Measurements from ENCODE around the gene PROX1.

Gene PROX1

DNA sequence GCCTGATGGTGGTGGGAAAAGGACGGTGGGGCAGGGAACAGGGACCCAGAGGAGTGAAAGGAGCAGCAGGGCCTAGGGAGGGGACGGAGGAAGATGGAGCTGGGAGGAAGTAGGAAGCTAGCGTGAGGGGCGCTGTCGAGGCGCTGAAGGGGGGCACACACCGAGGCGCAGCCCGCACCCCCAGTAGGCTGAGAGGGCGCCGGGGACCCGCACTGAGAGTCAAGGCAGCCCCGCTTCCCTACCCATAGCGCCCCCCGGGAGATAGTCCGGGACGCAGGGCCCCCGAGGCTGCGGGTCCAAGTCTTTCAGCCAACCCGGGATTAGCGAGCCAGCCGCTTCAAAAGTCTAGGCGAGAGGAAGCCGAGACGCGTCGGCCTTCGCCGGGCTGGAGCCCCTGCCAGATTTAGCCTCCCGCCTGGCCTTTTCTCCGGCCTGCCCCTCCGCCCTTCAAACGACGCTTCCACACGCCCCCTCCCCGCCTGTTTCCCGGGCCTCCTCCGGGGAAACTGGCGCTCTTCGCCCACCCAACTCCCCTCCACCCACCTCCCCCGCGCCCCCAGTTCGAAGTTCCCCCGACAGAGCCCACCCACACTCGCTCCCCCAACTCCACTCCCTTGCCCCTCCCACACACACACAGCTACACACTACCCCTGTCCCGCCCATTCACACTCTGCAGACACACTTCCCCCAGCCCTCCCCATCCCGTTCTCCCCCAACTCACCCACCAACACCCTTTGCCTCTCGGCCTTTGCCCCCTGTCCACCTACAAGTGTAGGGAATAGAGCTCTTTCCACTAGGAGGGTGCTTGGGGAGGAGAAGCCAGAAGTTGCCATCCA lies 7.8 kb upstream of the PROX1 start:
- in situ Hi-C loops (cut with MboI; ENCODE audit: low sequenced_read_pairs): no loop called here

DNA sequence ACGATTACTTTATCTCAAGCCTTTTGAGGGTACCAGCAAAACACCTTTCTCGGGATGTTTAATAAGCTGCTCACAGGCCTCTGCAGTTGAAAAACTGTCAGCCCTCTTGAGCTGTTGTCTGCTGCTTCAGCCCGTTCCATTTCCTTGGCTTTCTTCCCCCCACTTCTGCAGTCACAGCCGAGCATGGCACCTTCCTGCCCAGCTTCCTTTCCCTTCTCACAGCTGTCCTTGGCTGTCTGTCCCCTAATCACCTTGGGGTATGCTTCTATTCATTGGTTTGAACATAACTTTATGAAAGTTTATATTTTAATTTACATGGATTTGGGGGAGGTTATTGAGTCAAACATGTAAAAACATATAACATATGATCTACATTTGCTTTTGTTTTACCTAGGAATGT lies 6.9 kb upstream of the PROX1 start:
- in situ Hi-C loops (cut with MboI; ENCODE audit: low sequenced_read_pairs): no loop called here

DNA sequence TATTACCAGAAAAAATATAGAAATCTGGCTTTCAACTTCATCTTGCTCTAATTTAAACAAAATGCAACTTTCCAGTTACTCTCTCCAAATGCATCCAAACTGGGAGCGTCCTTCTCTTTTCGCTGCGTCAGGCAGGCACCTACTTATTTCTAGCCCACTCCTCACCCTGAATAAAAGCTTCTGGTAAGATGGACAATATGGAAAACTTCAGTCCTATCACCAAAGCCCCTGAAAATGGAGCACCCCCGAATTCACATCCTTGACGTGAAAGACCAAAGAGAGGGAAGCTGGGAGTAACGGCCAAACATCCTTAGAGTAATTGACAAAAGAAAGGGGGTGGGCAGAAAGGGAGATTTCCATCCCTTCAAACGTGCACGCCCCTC lies 5.5 kb upstream of the PROX1 start:
- in situ Hi-C loops (cut with MboI; ENCODE audit: low sequenced_read_pairs): no loop called here

DNA sequence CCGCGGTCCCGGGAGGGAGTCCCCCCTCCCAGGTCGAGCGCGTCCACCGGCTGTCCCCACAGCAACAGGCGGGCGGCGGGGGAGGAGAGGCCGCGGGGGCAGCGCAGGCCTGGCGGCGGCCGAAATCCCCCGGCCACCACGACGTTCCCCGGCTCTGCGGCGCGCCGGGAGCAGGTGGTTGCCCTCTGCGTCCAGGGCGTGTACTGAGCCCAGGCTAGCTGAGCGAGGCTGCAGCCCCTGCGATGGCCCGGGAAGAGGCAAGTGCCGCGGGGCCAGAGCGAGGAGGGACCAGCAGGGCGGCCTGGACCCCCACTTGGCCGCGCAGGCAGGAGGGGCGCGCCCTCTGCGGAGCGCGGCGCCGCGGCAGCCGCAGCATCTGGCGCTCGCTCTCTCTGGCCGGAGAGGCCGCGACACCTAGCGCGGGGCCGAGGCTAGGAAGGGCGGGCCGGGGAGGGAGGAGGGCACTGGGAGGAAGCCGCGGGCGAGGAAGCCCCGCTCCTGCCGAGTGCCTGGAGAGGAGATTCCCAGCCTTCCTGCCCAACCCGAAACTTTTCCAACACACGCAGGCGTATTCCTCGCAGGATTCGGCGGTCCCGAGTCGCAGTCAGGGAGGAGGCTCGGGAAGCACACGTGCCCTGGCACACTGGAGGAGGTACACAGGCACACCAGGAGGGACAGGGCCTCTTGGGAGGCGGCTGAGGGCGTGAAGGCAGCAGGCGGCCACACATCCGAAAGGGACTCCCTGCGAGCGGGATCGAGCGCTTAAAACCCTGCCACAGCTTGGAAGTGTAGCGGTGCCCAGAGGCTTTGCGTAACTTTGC lies 4.9 kb upstream of the PROX1 start:
- in situ Hi-C loops (cut with MboI; ENCODE audit: low sequenced_read_pairs): no loop called here

DNA sequence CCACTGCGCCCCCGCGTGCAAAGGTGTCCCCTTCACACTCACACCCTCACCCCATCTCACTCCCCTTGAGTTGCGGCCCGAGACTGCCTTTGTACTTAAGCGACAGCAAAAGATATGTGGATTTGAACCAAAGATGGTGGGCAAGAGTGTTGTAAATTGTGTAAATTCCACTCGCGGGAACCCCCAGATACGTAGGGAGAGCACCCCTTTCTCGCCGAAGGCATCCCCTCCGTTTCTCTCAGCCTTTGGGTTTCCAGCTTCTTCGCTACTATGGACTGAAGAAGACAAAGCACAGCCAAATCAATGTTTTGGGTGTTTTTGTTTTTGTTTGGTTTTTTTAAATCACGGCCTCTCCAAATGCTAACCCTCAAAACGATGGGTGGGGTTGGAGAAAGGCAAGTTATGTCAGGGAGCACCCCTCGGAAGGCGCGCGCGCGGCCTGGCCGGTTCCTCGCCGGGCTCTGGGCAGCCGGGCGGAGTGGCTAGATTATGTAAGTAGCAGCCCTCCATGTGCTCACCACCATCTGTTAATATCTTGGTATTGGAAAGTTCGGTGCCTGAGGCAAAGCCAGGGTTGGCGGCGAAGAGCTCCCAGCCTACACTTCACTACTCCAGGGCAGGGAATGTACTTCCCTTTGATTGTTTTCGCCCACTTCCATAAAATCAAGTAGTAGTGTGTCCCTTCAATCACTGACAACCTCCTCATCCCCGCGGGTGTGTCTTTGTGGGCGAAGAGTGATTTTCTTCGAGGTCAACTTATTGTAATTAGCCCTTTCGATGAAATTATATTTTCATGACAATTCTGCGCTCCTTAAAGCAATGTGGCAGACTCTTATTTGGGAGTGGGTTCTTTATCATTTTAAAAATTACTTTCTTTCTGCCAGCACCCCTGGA lies 4.0 kb upstream of the PROX1 start:
- in situ Hi-C loops (cut with MboI; ENCODE audit: low sequenced_read_pairs): no loop called here

DNA sequence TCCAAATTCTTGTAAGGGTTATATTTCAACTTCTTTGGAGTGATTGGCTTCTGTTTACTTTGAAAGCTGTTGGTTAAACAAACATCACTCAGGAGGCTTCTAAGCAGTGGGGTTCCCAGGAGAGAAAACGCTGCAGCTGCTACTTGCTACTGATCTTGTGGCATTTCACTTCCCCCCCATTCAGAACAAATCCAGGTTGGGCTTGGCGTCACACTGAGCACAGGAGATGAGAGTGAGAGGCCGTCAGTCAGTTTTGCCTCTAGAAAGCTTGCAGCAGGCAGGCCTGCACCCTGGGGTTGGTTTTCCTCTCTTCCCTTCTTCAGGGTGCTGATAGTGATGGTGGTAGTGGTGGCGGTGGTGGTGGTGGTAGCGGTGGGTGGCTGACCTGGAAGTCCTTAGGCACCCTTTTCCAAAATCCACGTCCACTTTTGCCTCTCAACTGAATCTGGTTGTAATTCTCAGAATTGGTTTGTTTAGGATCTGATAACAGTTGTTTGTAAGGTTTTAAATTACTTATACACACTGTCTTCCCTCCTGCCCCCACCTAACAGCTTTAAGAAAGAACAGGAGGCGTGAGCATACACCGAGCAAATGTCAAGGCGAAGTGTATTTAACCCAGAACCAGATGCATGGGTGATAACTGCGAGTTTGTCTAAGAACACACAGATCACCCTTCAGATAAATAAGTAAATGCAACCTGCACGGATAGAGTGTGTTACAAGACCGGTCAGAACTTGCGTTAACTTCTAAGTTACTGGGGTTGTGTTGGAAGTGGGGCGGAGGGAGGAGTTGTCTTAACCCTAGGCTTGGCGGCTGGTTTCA lies 3.2 kb upstream of the PROX1 start:
- in situ Hi-C loops (cut with MboI; ENCODE audit: low sequenced_read_pairs): no loop called here

DNA sequence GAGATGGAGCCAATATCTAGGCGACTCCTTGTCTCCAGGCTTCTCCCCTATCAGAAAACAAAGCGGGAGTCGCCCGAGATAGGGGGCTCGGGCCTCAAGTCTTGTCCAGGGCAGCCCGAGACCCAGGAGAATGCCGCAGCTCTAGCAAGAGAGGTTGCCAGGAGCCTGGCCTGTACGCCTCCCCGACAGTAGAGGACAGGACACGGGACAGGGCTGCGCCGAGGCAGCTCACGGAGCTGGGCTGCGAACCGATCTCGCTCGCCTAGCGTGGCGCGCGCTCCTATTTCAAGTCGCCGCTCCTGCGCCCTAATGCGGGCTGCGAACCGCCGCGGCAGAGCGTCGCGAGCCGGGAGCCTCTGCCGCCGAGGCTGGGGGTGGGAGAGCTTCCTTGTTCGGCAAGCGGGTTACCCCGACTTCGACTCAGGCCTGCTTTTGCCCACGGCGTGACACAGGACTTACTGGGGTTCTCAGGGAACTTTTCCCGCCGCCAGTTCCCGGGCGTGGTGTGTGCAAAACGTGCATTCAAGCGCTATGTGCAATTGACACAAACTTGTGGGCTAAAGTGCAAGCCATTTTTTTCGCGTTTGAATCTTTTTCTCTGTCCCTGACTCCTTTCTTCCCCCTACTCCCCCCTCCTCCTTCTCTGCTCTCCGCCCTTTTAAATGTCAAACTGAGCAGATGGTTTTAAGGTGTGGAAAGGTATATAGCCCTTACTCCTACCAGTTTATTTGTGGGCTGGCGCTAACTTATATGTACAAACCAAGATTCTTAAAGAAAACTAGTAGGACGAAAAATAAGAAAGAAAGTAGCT lies 2.4 kb upstream of the PROX1 start:
- in situ Hi-C loops (cut with MboI; ENCODE audit: low sequenced_read_pairs): no loop called here

DNA sequence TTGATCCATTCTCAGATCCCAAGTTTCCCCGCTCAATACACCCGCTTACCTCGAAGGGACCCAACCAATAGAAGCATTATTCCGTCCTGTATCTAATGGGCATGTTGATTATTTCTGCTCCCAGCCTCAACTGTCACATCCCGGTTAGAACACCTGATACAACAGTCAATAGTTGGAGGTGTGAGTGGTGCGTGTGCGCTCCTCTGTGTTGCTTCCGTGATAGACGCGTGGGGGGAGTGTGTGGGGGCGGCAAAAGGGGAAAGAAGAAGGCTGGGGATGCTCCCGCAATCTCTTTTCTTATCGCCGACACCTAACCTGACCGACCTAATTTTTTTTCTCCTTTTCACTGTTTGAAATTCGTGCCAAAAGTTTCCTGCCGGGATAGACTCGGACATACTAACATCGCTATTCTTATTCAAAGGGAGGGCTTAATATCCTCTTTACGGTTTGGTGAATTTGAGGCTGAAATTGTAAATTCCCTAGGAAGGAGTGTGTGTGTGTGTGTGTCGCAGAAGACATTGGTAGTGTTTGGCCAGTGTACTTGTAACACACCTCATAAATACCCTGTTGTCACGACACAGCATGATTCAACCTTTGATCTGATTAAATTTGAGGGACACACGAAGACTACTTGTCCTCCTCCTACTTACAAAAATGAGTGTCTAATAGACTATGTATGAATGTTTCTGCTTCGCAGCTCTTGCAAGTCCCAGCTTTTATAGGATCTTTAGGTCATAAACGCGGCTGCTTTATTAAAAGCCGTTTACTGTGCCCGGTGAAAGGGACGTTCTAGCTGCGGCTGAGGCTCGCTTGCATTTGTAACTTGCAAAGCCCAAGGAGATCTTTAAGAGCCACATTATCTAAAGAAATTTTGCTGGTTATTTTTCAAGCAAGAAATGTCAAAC lies 1.5 kb upstream of the PROX1 start:
- in situ Hi-C loops (cut with MboI; ENCODE audit: low sequenced_read_pairs): no loop called here

DNA sequence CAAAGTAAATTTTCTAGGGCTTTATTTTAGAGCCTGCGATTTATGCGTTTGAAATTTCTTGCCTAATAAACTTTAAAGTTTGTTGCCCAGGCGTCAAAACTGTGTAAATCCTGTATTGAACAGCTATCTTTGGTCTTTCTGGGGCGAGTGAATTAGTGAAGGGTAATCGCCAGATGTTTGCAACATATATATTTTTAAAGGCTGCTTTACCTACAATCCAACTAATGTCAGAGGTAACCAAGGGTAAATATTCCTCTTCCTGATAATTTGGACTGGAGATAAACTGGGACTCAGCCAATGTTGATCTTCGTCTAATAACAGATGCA lies 885 bp upstream of the PROX1 start:
- in situ Hi-C loops (cut with MboI; ENCODE audit: low sequenced_read_pairs): no loop called here

DNA sequence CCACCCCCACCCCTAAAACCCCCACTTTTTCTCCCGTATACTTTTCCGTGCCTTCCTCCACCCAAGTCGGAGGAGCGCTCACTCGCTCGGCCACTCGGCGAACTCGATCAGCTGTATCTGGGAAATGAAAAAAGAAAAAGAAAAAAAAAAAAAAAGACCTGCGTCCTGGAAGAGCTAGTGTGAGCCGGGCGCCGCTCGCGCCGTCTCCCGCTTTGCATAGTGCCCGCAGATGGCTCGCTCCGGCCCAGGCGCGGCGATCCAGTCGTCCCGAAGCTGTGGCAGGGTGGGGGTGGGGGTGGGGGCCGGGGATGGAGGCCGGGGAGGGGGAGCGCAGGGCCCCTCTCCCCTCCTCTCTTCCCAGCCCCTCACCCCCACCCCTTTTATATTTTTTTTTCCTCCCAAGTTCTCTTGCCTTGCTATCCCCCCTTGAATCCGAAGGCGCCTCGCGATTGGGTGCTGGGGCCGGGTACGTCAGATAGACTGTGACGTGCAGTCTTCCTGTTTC lies 299 bp upstream of the PROX1 start:
- in situ Hi-C loops (cut with MboI; ENCODE audit: low sequenced_read_pairs): no loop called here

DNA sequence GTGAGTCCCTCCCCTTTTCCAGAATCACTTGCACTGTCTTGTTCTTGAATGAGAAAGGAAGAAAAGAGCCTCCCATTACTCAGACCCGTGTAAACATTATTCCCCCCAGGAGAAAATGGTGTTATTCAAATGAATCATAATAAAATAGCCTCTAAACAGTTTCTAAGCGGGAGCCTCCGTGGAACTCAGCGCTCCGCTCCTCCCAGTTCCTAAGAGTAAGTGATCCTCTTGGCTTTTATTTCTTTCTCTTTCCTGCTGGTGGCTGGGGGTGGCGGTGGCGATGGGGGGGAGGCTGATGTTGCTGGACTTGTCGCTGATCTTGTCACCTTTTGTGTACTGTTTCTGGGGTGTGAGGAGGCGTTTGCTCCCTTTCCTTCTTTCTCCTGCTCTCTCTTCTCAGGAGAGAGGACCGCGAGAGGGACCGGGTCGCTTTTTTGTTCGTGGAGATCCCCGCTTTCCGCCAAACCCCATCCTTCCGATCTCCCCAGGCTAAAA lies 781 bp downstream of the PROX1 start:
- in situ Hi-C loops (cut with MboI; ENCODE audit: low sequenced_read_pairs): no loop called here

DNA sequence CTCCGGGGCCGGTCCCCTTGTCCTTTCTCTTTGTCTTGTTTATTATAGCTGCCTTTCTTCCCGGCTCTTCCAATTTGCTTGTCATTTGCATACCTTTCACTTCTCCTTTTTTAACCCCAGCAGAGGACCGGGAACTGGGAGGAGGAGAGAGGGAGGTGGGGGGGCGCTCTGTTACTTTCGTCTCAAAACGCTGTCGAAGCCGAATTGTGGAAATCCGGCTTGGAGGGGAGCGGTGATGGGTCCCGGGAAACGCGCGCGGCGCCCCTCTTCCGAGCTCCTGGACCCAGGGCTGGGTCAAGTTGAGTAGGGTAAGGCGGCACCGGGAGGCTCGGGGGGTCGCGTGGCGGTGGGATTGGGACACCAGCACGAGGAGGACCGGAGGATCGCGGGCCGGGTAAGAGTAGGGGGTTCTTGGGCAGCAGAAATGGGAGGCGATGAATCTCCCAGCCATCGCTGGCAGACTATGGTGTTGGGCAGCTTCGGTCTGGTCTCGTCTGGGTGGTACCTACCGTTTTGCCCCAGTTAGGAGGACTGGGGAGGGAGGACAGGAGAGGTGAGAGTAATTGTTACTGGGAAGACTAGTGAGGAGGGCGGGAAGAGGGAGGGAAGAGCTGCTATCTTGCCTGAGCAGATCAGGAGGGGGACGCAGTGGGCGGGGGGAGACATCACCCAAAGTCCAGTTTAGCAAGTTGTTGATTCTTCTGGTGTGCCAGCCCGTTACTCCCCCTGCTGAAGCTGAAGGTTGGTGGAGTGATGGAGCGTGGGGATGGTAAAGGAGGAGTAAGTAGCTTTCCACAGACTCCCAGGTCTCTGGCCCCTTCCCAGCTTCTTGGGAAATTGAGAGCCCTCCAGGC lies 1.5 kb downstream of the PROX1 start:
- in situ Hi-C loops (cut with MboI; ENCODE audit: low sequenced_read_pairs): no loop called here

DNA sequence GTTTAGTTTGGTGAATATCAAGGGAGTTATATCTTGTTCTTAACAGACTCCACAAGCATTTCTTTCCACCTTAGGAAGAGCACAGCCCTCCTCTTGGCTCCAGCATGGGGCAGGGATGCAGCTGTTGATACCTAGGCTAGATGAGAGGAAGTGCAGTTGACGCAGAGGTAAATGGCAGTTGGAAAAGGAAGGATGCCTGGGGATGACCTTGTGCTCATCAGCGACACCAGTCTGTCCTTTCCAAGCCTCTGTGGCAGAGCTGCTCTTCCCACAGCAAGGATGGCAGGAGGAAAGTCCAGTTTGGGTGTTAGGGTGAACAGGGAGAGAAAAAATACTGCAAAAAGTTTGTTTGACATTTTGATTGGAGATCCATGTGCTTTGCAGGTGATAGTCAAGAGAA lies 6.2 kb downstream of the PROX1 start:
- in situ Hi-C loops (cut with MboI; ENCODE audit: low sequenced_read_pairs): no loop called here

DNA sequence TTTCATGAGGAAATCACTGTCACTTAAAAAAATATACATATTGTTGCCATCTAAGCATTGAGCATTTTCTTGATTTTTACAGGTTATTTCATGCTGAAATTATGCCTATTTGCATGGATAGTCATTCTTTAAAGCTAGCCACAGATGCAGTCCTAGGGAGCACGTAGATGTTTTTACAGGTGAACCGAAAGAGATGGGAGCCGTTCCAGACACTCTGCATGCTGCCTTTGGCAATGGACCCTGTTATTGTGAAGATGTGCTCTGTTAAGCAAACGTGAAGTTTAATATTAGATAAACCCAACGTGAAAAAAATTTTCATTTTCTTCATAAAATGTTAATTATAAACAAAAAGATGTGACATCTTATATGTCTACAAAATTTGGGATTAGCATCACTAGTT lies 7.1 kb downstream of the PROX1 start:
- in situ Hi-C loops (cut with MboI; ENCODE audit: low sequenced_read_pairs): no loop called here

DNA sequence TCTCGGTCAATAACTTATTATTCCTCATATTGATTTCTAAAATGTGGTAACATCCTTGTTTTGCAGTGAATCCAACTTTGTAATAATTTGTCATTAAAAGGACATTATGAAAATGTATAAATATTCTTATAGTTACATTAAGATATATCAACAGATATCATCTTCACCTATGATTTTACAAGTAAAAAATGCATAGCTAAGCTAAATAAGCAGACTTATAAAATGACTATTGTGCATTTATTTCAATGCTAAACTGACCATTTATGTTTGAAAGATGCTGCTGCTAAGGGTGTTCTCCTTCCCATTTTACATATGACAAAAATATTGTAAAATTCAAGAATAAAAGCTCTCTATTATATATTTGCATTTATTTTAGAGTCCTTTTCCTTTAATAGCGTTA lies 7.8 kb downstream of the PROX1 start:
- in situ Hi-C loops (cut with MboI; ENCODE audit: low sequenced_read_pairs): no loop called here

DNA sequence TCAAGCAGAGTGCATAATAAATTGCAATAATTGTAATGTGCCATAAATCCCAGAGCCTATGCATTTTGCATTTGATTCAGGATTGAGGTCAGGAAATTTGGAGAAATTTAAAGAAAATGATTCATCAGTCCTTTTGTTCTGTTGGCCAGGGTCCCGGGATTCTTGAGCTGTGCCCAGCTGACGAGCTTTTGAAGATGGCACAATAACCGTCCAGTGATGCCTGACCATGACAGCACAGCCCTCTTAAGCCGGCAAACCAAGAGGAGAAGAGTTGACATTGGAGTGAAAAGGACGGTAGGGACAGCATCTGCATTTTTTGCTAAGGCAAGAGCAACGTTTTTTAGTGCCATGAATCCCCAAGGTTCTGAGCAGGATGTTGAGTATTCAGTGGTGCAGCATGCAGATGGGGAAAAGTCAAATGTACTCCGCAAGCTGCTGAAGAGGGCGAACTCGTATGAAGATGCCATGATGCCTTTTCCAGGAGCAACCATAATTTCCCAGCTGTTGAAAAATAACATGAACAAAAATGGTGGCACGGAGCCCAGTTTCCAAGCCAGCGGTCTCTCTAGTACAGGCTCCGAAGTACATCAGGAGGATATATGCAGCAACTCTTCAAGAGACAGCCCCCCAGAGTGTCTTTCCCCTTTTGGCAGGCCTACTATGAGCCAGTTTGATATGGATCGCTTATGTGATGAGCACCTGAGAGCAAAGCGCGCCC lies 8.7 kb downstream of the PROX1 start:
- in situ Hi-C loops (cut with MboI; ENCODE audit: low sequenced_read_pairs): no loop called here

All from HL-60/S4 (cell line).